HG03139 (cell line): ENCODE data around the gene RAB22A.
"Not testable (repeated sequence)": the region's sequence is repeated elsewhere in the genome, so short reads cannot be mapped to it uniquely, and the experiment has no call there.

ENCODE experiments used
- ATAC-seq: cut with Tn5 transposase; IDR thresholded peaks from one replicate; pipeline ENCODE4 v1.9.1; 2021; ENCODE audit not compliant: unreplicated experiment

RAB22A gene

GRCh38 chr20:58342104-58342945 is 32.8 kb downstream of the RAB22A start:
- no peak for ATAC-seq

GRCh38 chr20:58344741-58345140 is 35.2 kb downstream of the RAB22A start:
- no peak for ATAC-seq

GRCh38 chr20:58349570-58349969 is 40.1 kb downstream of the RAB22A start:
- ATAC-seq, result no peak

- no peak for ATAC-seq
Observed at GRCh38 chr20:58352468-58352867, 43.0 kb downstream of the RAB22A start.

- ATAC-seq, result no peak
Observed at GRCh38 chr20:58359441-58359840, 49.9 kb downstream of the RAB22A start.

- ATAC-seq, result no peak
Observed at GRCh38 chr20:58360936-58361335, 51.4 kb downstream of the RAB22A start.

- ATAC-seq, result no peak
Observed at GRCh38 chr20:58361481-58362205, 52.1 kb downstream of the RAB22A start.

GRCh38 chr20:58362206-58362516 is 52.6 kb downstream of the RAB22A start:
- no peak for ATAC-seq

- ATAC-seq, result no peak
Observed at GRCh38 chr20:58362970-58363369, 53.5 kb downstream of the RAB22A start.

- ATAC-seq, result no peak
Observed at GRCh38 chr20:58366866-58367265, 57.4 kb downstream of the RAB22A start.

- no peak for ATAC-seq
Observed at GRCh38 chr20:58372806-58373205, 63.3 kb downstream of the RAB22A start.

- ATAC-seq, result not testable (repeated sequence)
Observed at GRCh38 chr20:58373296-58373695, 63.8 kb downstream of the RAB22A start.

- no peak for ATAC-seq
Observed at GRCh38 chr20:58374027-58374850, 64.7 kb downstream of the RAB22A start.

- no peak for ATAC-seq
Observed at GRCh38 chr20:58374906-58375758, 65.6 kb downstream of the RAB22A start.

- ATAC-seq, result no peak
Observed at GRCh38 chr20:58375759-58376352, 66.3 kb downstream of the RAB22A start.

GRCh38 chr20:58377017-58377416 is 67.5 kb downstream of the RAB22A start:
- no peak for ATAC-seq

- no peak for ATAC-seq
Observed at GRCh38 chr20:58377766-58378401, 68.4 kb downstream of the RAB22A start.

GRCh38 chr20:58378704-58379103 is 69.2 kb downstream of the RAB22A start:
- no peak for ATAC-seq

- ATAC-seq, result no peak
Observed at GRCh38 chr20:58381627-58382026, 72.1 kb downstream of the RAB22A start.

- ATAC-seq, result no peak
Observed at GRCh38 chr20:58382096-58382495, 72.6 kb downstream of the RAB22A start.
